ENCODE measurements around the gene DNAJB14. TPM values are rescaled to one million over a fixed set of nuclear protein-coding genes. Genes with fewer than 3 reads are reported as not detected.

Gene DNAJB14
- total and polyA plus RNA-seq, 2 of the 13 experiments (the other 11 are each of a cell fraction or from before 2014, with no cell fraction given) = 9.1 to 38.1 TPM

GRCh38 chr4:99861120-99861905 lies 85.1 kb downstream of the DNAJB14 start (continued):
- TF ChIP-seq, protein P1, sequence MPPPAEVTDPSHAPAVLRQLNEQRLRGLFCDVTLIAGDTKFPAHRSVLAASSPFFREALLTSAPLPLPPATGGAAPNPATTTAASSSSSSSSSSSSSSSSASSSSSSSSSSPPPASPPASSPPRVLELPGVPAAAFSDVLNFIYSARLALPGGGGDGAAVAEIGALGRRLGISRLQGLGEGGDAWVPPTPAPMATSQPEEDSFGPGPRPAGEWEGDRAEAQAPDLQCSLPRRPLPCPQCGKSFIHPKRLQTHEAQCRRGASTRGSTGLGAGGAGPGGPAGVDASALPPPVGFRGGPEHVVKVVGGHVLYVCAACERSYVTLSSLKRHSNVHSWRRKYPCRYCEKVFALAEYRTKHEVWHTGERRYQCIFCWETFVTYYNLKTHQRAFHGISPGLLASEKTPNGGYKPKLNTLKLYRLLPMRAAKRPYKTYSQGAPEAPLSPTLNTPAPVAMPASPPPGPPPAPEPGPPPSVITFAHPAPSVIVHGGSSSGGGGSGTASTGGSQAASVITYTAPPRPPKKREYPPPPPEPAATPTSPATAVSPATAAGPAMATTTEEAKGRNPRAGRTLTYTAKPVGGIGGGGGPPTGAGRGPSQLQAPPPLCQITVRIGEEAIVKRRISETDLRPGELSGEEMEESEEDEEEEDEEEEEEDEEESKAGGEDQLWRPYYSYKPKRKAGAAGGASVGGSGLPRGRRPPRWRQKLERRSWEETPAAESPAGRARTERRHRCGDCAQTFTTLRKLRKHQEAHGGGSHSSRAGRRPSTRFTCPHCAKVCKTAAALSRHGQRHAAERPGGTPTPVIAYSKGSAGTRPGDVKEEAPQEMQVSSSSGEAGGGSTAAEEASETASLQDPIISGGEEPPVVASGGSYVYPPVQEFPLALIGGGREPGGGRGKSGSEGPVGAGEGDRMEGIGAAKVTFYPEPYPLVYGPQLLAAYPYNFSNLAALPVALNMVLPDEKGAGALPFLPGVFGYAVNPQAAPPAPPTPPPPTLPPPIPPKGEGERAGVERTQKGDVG (CRISPR knock-in tag; IDR thresholded peaks at IDR 0.05; ENCODE audit: borderline replicate concordance) = no peak
- TF ChIP-seq YEATS2 (CRISPR knock-in tag; IDR thresholded peaks at IDR 0.05; ENCODE audit: borderline replicate concordance) = no peak
- no peak for TF ChIP-seq CAMTA2 (CRISPR knock-in tag; IDR thresholded peaks at IDR 0.05; ENCODE audit: borderline replicate concordance)
- no peak for TF ChIP-seq ZNF570 (CRISPR knock-in tag; IDR thresholded peaks at IDR 0.05; ENCODE audit: borderline replicate concordance)
- no peak for TF ChIP-seq ZNF660 (CRISPR knock-in tag; IDR thresholded peaks at IDR 0.05; ENCODE audit: borderline replicate concordance, low read depth)
- no peak for TF ChIP-seq CSRNP1 (CRISPR knock-in tag; IDR thresholded peaks at IDR 0.05)
- no peak for TF ChIP-seq KDM1A (CRISPR knock-in tag; IDR thresholded peaks at IDR 0.05)
- TF ChIP-seq TFDP2 (CRISPR knock-in tag; IDR thresholded peaks at IDR 0.05) = no peak
- no peak for TF ChIP-seq RAD21 (CRISPR knock-in tag; IDR thresholded peaks at IDR 0.05)
- TF ChIP-seq CBX1 (IDR thresholded peaks at IDR 0.05; ENCODE audit: low read depth) = no peak

All from HepG2 (cell line).